Measurements from ENCODE around the gene TUBA4B.

The TUBA4B gene

GRCh38 chr2:219298759-219299371 is 45.8 kb downstream of the TUBA4B start:
- peak; percentile 98 for TF ChIP-seq CTCF (IDR thresholded peaks at IDR 0.05; ENCODE audit: insufficient read depth, low read length, missing control alignments)
- no peak for DNase-seq (ENCODE audit: low read depth, low spot score)
- CTCF ChIA-PET, result interaction anchor here (0.7 to 22.1 kb wide), 34 partner anchors 7 to 272 kb away, joined by 3 to 691 read pairs (median 6); partner anchors contain the start of genes ANKZF1, ATG9A, CNPPD1 and DNAJB2
- peak overlapping the region; percentile 15; the same call in 1 of the 2 replicates for H3K4me3 ChIP-seq (ENCODE audit: low read depth, low read length)
- POLR2A ChIA-PET, result no interaction called here

GRCh38 chr2:219299372-219299760 is 46.3 kb downstream of the TUBA4B start:
- H3K4me3 ChIP-seq (ENCODE audit: low read depth, low read length), result no peak overlapping the region
- CTCF ChIA-PET, result interaction anchor here (0.7 to 22.1 kb wide), 33 partner anchors 7 to 273 kb away, joined by 3 to 691 read pairs (median 5); partner anchors contain the start of genes ANKZF1, ATG9A, CNPPD1 and DNAJB2

GRCh38 chr2:219300022-219300421 is 47.0 kb downstream of the TUBA4B start:
- CTCF ChIA-PET, result interaction anchor here (0.7 to 22.1 kb wide), 24 partner anchors 8 to 304 kb away, joined by 3 to 691 read pairs (median 6); partner anchors contain the start of genes ANKZF1, ATG9A, CNPPD1 and DNAJB2
- POLR2A ChIA-PET, result no interaction called here
- DNase-seq (ENCODE audit: low read depth, low spot score), result no peak
- no peak for TF ChIP-seq CTCF (IDR thresholded peaks at IDR 0.05; ENCODE audit: insufficient read depth, low read length, missing control alignments)
- no peak overlapping the region for H3K4me3 ChIP-seq (ENCODE audit: low read depth, low read length)

More at GRCh38 chr2:219299372-219299760, 46.3 kb downstream of the TUBA4B start:
- no peak for DNase-seq (ENCODE audit: low read depth, low spot score)
- POLR2A ChIA-PET, result no interaction called here
- TF ChIP-seq CTCF (IDR thresholded peaks at IDR 0.05; ENCODE audit: insufficient read depth, low read length, missing control alignments), result no peak

- POLR2A ChIA-PET, result no interaction called here
- CTCF ChIA-PET, result interaction anchor here (1.1 to 22.1 kb wide), 7 partner anchors 9 to 147 kb away, joined by 3 to 691 read pairs (median 61); partner anchors contain the start of genes ANKZF1, ATG9A, DNAJB2 and NHEJ1
- TF ChIP-seq CTCF (IDR thresholded peaks at IDR 0.05; ENCODE audit: insufficient read depth, low read length, missing control alignments), result no peak
- DNase-seq (ENCODE audit: low read depth, low spot score), result no peak
- no peak overlapping the region for H3K4me3 ChIP-seq (ENCODE audit: low read depth, low read length)
Measured at GRCh38 chr2:219302412-219302968, 49.4 kb downstream of the TUBA4B start.

- H3K4me3 ChIP-seq (ENCODE audit: low read depth, low read length), result no peak overlapping the region
- ChIA-PET POLR2A (no interaction called here), CTCF (interaction anchor here (1.5 to 22.1 kb wide), 4 partner anchors 12 to 149 kb away, joined by 4 to 691 read pairs (median 230); partner anchors contain the start of genes DNAJB2 and NHEJ1)
- TF ChIP-seq CTCF (IDR thresholded peaks at IDR 0.05; ENCODE audit: insufficient read depth, low read length, missing control alignments), result no peak
- no peak for DNase-seq (ENCODE audit: low read depth, low spot score)
Measured at GRCh38 chr2:219304223-219304622, 51.2 kb downstream of the TUBA4B start.

GRCh38 chr2:219306047-219306446 is 53.0 kb downstream of the TUBA4B start:
- ChIA-PET POLR2A (no interaction called here), CTCF (interaction anchor here (0.7 to 16.4 kb wide), 6 partner anchors 8 to 151 kb away, joined by 3 to 315 read pairs (median 3); partner anchors contain the start of gene NHEJ1)
- DNase-seq (ENCODE audit: low read depth, low spot score), result no peak
- no peak for TF ChIP-seq CTCF (IDR thresholded peaks at IDR 0.05; ENCODE audit: insufficient read depth, low read length, missing control alignments)
- H3K4me3 ChIP-seq (ENCODE audit: low read depth, low read length), result no peak overlapping the region
